Muscle layer of colon (tissue), 2 donors: ENCODE results near the gene TRIM58.

Source experiments
- H3K27ac ChIP-seq: one replicate; pipeline ENCODE4 v1.7.0; 2013; ENCODE audit warnings: low read depth, mild to moderate bottlenecking, low read length, moderate library complexity
- H3K27me3 ChIP-seq, 2 donors: one replicate each; pipeline ENCODE4 v1.7.0; 2013; ENCODE audit warnings: low read length in 2 of 2, mild to moderate bottlenecking in 2 of 2; ENCODE audit not compliant: insufficient read depth in 2 of 2, control insufficient read depth in 1 of 2
- H3K36me3 ChIP-seq: one replicate; pipeline ENCODE4 v1.7.0; 2013; ENCODE audit warnings: mild to moderate bottlenecking, low read length; ENCODE audit not compliant: insufficient read depth
- H3K4me1 ChIP-seq: one replicate; pipeline ENCODE4 v1.7.0; 2013; ENCODE audit warnings: mild to moderate bottlenecking, low read length; ENCODE audit not compliant: insufficient read depth
- H3K4me3 ChIP-seq, 2 donors: one replicate each; pipeline ENCODE4 v1.7.0; 2013; ENCODE audit warnings: low read length in 2 of 2, low read depth in 1 of 2, mild to moderate bottlenecking in 1 of 2, moderate library complexity in 1 of 2
- H3K9ac ChIP-seq: one replicate; pipeline ENCODE4 v1.7.0; 2013; ENCODE audit warnings: low read length
- H3K9me3 ChIP-seq: one replicate; pipeline ENCODE4 v1.7.0; 2013; ENCODE audit warnings: mild to moderate bottlenecking, low read length
- donor health status: abdominal sarcoma.
- donor health status: Adenocarcinoma of cecum.

The TRIM58 gene

GRCh38 chr1:247857069-247857984 is at the start of gene TRIM58:
Gene TRIM58, plus strand, starts transcription at chr1:247857187. Its CDS starts 60 bp downstream, at chr1:247857247.
- Histone ChIP-seq H3K36me3 (no peaks in the 10 kb centered on the region), H3K4me1 (no peaks in the 10 kb centered on the region), H3K9me3 (no peaks in the 10 kb centered on the region), H3K27me3 (peaks cover 0 to 10% of the 10 kb centered on the region in 2 donors), H3K9ac (no peak within 1 kb of the TSS), H3K27ac (no peak within 1 kb of the TSS), H3K4me3 (peak within 1 kb of the TSS in 1 of 2 donors; percentile 53)

GRCh38 chr1:247812637-247813036 is 44.4 kb upstream of the TRIM58 start:
- H3K4me1 ChIP-seq = no peaks in the 10 kb centered on the region
- H3K9ac ChIP-seq = no peak overlapping the region
- no peaks in the 10 kb centered on the region for H3K36me3 ChIP-seq
- H3K27ac ChIP-seq = no peak overlapping the region
- no peak overlapping the region for H3K4me3 ChIP-seq
- H3K27me3 ChIP-seq = no peaks in the 10 kb centered on the region
- H3K9me3 ChIP-seq = no peaks in the 10 kb centered on the region

GRCh38 chr1:247822060-247822459 is 34.9 kb upstream of the TRIM58 start:
- no peaks in the 10 kb centered on the region for H3K4me1 ChIP-seq
- no peak overlapping the region for H3K4me3 ChIP-seq
- no peaks in the 10 kb centered on the region for H3K36me3 ChIP-seq
- H3K9ac ChIP-seq = no peak overlapping the region
- no peaks in the 10 kb centered on the region for H3K27me3 ChIP-seq
- H3K9me3 ChIP-seq = no peaks in the 10 kb centered on the region
- no peak overlapping the region for H3K27ac ChIP-seq

- no peaks in the 10 kb centered on the region for H3K9me3 ChIP-seq
- no peak within 1 kb of the TSS for H3K4me3 ChIP-seq
- no peak within 1 kb of the TSS for H3K9ac ChIP-seq
- no peaks in the 10 kb centered on the region for H3K36me3 ChIP-seq
- no peaks in the 10 kb centered on the region for H3K27me3 ChIP-seq
- no peak within 1 kb of the TSS for H3K27ac ChIP-seq
- H3K4me1 ChIP-seq = no peaks in the 10 kb centered on the region
These were observed 33.0 kb upstream of the TRIM58 start, which contains the start of gene OR14A16 for GRCh38 chr1:247824023-247824422. Gene OR14A16, minus strand, starts transcription at chr1:247824119. Its CDS starts 8,390 bp downstream, at chr1:247815729.

- Histone ChIP-seq H3K4me3 (no peak overlapping the region), H3K27me3 (no peaks in the 10 kb centered on the region), H3K9me3 (no peaks in the 10 kb centered on the region), H3K4me1 (no peaks in the 10 kb centered on the region), H3K9ac (no peak overlapping the region), H3K27ac (no peak overlapping the region), H3K36me3 (no peaks in the 10 kb centered on the region)
These were observed 31.6 kb upstream of the TRIM58 start for GRCh38 chr1:247825362-247825761.

- no peak overlapping the region for H3K9ac ChIP-seq
- no peaks in the 10 kb centered on the region for H3K4me1 ChIP-seq
- H3K9me3 ChIP-seq = no peaks in the 10 kb centered on the region
- H3K4me3 ChIP-seq = no peak overlapping the region
- no peaks in the 10 kb centered on the region for H3K27me3 ChIP-seq
- no peak overlapping the region for H3K27ac ChIP-seq
- no peaks in the 10 kb centered on the region for H3K36me3 ChIP-seq
These were observed 27.3 kb upstream of the TRIM58 start for GRCh38 chr1:247829656-247830055.

- Histone ChIP-seq H3K4me1 (no peaks in the 10 kb centered on the region), H3K9me3 (no peaks in the 10 kb centered on the region), H3K9ac (no peak overlapping the region), H3K27ac (no peak overlapping the region), H3K4me3 (no peak overlapping the region), H3K36me3 (no peaks in the 10 kb centered on the region), H3K27me3 (no peaks in the 10 kb centered on the region)
These were observed 23.4 kb upstream of the TRIM58 start for GRCh38 chr1:247833601-247834000.

- Histone ChIP-seq H3K4me1 (no peaks in the 10 kb centered on the region), H3K36me3 (no peaks in the 10 kb centered on the region), H3K4me3 (no peak overlapping the region), H3K27me3 (no peaks in the 10 kb centered on the region), H3K27ac (no peak overlapping the region), H3K9ac (no peak overlapping the region), H3K9me3 (no peaks in the 10 kb centered on the region)
These were observed 16.2 kb upstream of the TRIM58 start for GRCh38 chr1:247840818-247841217.

- Histone ChIP-seq H3K9ac (no peak within 1 kb of the TSS), H3K27ac (no peak within 1 kb of the TSS), H3K4me1 (no peaks in the 10 kb centered on the region), H3K27me3 (no peaks in the 10 kb centered on the region), H3K9me3 (no peaks in the 10 kb centered on the region), H3K36me3 (no peaks in the 10 kb centered on the region), H3K4me3 (no peak within 1 kb of the TSS)
These were observed 15.2 kb upstream of the TRIM58 start, which contains the start of gene OR11L1 for GRCh38 chr1:247841796-247842195. Gene OR11L1, minus strand, starts transcription at chr1:247841896. Its CDS starts 0 bp downstream, at chr1:247841896.

- Histone ChIP-seq H3K27ac (no peak overlapping the region), H3K9me3 (no peaks in the 10 kb centered on the region), H3K27me3 (no peaks in the 10 kb centered on the region), H3K4me3 (no peak overlapping the region), H3K36me3 (no peaks in the 10 kb centered on the region), H3K9ac (no peak overlapping the region), H3K4me1 (no peaks in the 10 kb centered on the region)
These were observed 13.6 kb upstream of the TRIM58 start for GRCh38 chr1:247843411-247843810.

GRCh38 chr1:247845011-247845692 is 11.8 kb upstream of the TRIM58 start:
- H3K9ac ChIP-seq = no peak overlapping the region
- no peak overlapping the region for H3K4me3 ChIP-seq
- no peaks in the 10 kb centered on the region for H3K27me3 ChIP-seq
- H3K4me1 ChIP-seq = no peaks in the 10 kb centered on the region
- no peak overlapping the region for H3K27ac ChIP-seq
- H3K36me3 ChIP-seq = no peaks in the 10 kb centered on the region
- H3K9me3 ChIP-seq = no peaks in the 10 kb centered on the region
